ENCODE results near the gene TFF3.

TFF3 gene

GRCh38 chr21:42299324-42300044, 15.7 kb downstream of the TFF3 start:
- Histone ChIP-seq H3K27me3 (ENCODE audit: control insufficient read depth, insufficient read depth, low read length) (no peaks in the 10 kb centered on the region), H3K9ac (no peak overlapping the region), H3K4me3 (ENCODE audit: low read depth, low read length) (no peak overlapping the region), H3K27ac (no peak overlapping the region), H3K79me2 (no peaks in the 10 kb centered on the region), H3K36me3 (ENCODE audit: control insufficient read depth, insufficient read depth, low read length) (no peaks in the 10 kb centered on the region), H2AFZ (no peak overlapping the region), H3K9me3 (ENCODE audit: control insufficient read depth, low read length) (no peaks in the 10 kb centered on the region), H3K4me2 (ENCODE audit: low read length) (no peak overlapping the region), H3K4me1 (no peaks in the 10 kb centered on the region)
- TF ChIP-seq CTCF (IDR thresholded peaks at IDR 0.05): no peak

- no peak overlapping the region for H3K4me3 ChIP-seq (ENCODE audit: low read depth, low read length)
- no peaks in the 10 kb centered on the region for H3K27me3 ChIP-seq (ENCODE audit: control insufficient read depth, insufficient read depth, low read length)
- no peaks in the 10 kb centered on the region for H3K4me1 ChIP-seq
- H2AFZ ChIP-seq: no peak overlapping the region
- no peaks in the 10 kb centered on the region for H3K9me3 ChIP-seq (ENCODE audit: control insufficient read depth, low read length)
- no peak overlapping the region for H3K27ac ChIP-seq
- no peaks in the 10 kb centered on the region for H3K36me3 ChIP-seq (ENCODE audit: control insufficient read depth, insufficient read depth, low read length)
- no peak overlapping the region for H3K9ac ChIP-seq
- H3K4me2 ChIP-seq (ENCODE audit: low read length): no peak overlapping the region
- no peaks in the 10 kb centered on the region for H3K79me2 ChIP-seq
- no peak for TF ChIP-seq CTCF (IDR thresholded peaks at IDR 0.05)
Measured at GRCh38 chr21:42298657-42299056, 16.6 kb downstream of the TFF3 start.

GRCh38 chr21:42298237-42298636, 17.0 kb downstream of the TFF3 start:
- Histone ChIP-seq H3K4me2 (ENCODE audit: low read length) (no peak overlapping the region), H3K79me2 (no peaks in the 10 kb centered on the region), H3K27me3 (ENCODE audit: control insufficient read depth, insufficient read depth, low read length) (no peaks in the 10 kb centered on the region), H3K36me3 (ENCODE audit: control insufficient read depth, insufficient read depth, low read length) (no peaks in the 10 kb centered on the region), H2AFZ (no peak overlapping the region), H3K4me1 (no peaks in the 10 kb centered on the region), H3K9me3 (ENCODE audit: control insufficient read depth, low read length) (no peaks in the 10 kb centered on the region), H3K4me3 (ENCODE audit: low read depth, low read length) (no peak overlapping the region), H3K27ac (no peak overlapping the region), H3K9ac (no peak overlapping the region)
- no peak for TF ChIP-seq CTCF (IDR thresholded peaks at IDR 0.05)

GRCh38 chr21:42297377-42297776, 17.8 kb downstream of the TFF3 start:
- H3K4me1 ChIP-seq: no peaks in the 10 kb centered on the region
- H3K4me2 ChIP-seq (ENCODE audit: low read length): no peak overlapping the region
- TF ChIP-seq CTCF (IDR thresholded peaks at IDR 0.05): no peak
- no peak overlapping the region for H3K27ac ChIP-seq
- H3K27me3 ChIP-seq (ENCODE audit: control insufficient read depth, insufficient read depth, low read length): no peaks in the 10 kb centered on the region
- H2AFZ ChIP-seq: no peak overlapping the region
- H3K36me3 ChIP-seq (ENCODE audit: control insufficient read depth, insufficient read depth, low read length): no peaks in the 10 kb centered on the region
- no peaks in the 10 kb centered on the region for H3K79me2 ChIP-seq
- no peaks in the 10 kb centered on the region for H3K9me3 ChIP-seq (ENCODE audit: control insufficient read depth, low read length)
- H3K9ac ChIP-seq: no peak overlapping the region
- no peak overlapping the region for H3K4me3 ChIP-seq (ENCODE audit: low read depth, low read length)

- H3K27me3 ChIP-seq (ENCODE audit: control insufficient read depth, insufficient read depth, low read length): no peaks in the 10 kb centered on the region
- no peaks in the 10 kb centered on the region for H3K36me3 ChIP-seq (ENCODE audit: control insufficient read depth, insufficient read depth, low read length)
- H3K27ac ChIP-seq: no peak overlapping the region
- no peak overlapping the region for H3K4me2 ChIP-seq (ENCODE audit: low read length)
- no peak for TF ChIP-seq CTCF (IDR thresholded peaks at IDR 0.05)
- H3K4me1 ChIP-seq: no peaks in the 10 kb centered on the region
- H3K9me3 ChIP-seq (ENCODE audit: control insufficient read depth, low read length): no peaks in the 10 kb centered on the region
- no peak overlapping the region for H3K4me3 ChIP-seq (ENCODE audit: low read depth, low read length)
- no peak overlapping the region for H2AFZ ChIP-seq
- no peaks in the 10 kb centered on the region for H3K79me2 ChIP-seq
- H3K9ac ChIP-seq: no peak overlapping the region
Measured at GRCh38 chr21:42296501-42296900, 18.7 kb downstream of the TFF3 start.
